Skeletal muscle tissue (tissue), 4 donors: ENCODE measurements around the gene AGPAT4. TPM values are rescaled to one million over a fixed set of nuclear protein-coding genes. Genes with fewer than 3 reads are reported as not detected.

Source experiments
- H3K27ac ChIP-seq: one replicate; pipeline ENCODE4 v1.7.0; 2013; ENCODE audit warnings: mild to moderate bottlenecking, low read depth, low read length, inconsistent platforms
- H3K27me3 ChIP-seq, 3 donors: one replicate each; pipeline ENCODE4 v1.7.0; 2013; ENCODE audit warnings: low read length in 3 of 3; ENCODE audit not compliant: control insufficient read depth in 3 of 3, insufficient read depth in 3 of 3
- H3K36me3 ChIP-seq, 3 donors: one replicate each; pipeline ENCODE4 v1.7.0; 2013; ENCODE audit warnings: low read length in 3 of 3; ENCODE audit not compliant: control insufficient read depth in 3 of 3, insufficient read depth in 3 of 3
- H3K4me1 ChIP-seq, 3 donors: one replicate each; pipeline ENCODE4 v1.7.0; 2013; ENCODE audit warnings: low read length in 3 of 3, mild to moderate bottlenecking in 3 of 3; ENCODE audit not compliant: control insufficient read depth in 3 of 3, insufficient read depth in 3 of 3
- H3K4me3 ChIP-seq, 3 donors: one replicate each; pipeline ENCODE4 v1.7.0; 2013; ENCODE audit warnings: low read length in 3 of 3
- H3K9ac ChIP-seq, 3 donors: one replicate each; pipeline ENCODE4 v1.7.0; 2013; ENCODE audit warnings: low read length in 3 of 3, mild to moderate bottlenecking in 3 of 3, moderate library complexity in 2 of 3, low read depth in 1 of 3
- H3K9me3 ChIP-seq, 3 donors: one replicate each; pipeline ENCODE4 v1.7.0; 2013; ENCODE audit warnings: low read length in 3 of 3; ENCODE audit not compliant: control insufficient read depth in 3 of 3
- total RNA-seq: library from RNA; depleted of rRNA; stranded (reverse); fragments of >200 nt; gene quantifications from one replicate; pipeline ENCODE4 v1.2.3, GENCODE V29; 2014
- donor health status: Osteomylitis.

The AGPAT4 gene
- total RNA-seq, 1 donor from 2014 or later = 18.3 TPM

DNA sequence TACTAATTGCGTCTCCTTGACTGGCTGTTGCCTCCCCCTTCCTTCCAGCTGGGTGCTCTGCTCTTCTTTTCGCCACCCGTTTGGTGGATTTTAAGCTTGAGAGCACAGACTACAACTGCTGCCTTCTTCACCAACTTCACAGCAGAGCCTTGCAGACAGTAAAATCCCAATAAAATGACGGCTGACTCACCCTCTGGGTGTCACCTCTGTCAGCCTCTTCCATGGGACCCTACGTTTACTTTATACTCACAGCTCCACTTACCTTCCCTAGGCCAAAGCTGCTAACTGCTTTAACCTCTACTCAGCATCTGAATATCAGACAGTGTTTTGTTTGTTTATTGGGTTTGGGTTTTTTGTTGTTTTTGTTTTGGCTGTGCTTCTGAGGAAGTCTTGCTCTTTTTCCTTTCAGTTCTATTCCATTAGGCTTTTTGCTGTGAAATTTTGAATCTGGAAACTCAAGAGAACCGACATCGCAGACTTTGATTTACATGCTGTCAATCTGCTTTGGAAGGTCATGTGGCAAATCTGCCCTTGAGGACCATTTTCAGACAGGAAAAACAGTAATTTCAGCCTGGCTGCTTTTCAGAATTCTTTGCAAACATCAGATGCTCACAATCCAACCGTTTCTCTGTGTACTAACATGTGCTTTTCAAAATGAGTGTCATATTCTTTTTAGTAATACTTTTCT lies 2.4 kb downstream of the AGPAT4 start:
- peaks cover 0 to 12% (median 8%) of the 10 kb centered on the region in 3 donors for H3K27me3 ChIP-seq
- H3K9me3 ChIP-seq = no peaks in the 10 kb centered on the region
- H3K4me3 ChIP-seq = no peak overlapping the region
- H3K36me3 ChIP-seq = no peaks in the 10 kb centered on the region
- H3K4me1 ChIP-seq = peaks cover 0 to 7% (median 5%) of the 10 kb centered on the region in 3 donors
- no peak overlapping the region for H3K9ac ChIP-seq
- no peak overlapping the region for H3K27ac ChIP-seq

DNA sequence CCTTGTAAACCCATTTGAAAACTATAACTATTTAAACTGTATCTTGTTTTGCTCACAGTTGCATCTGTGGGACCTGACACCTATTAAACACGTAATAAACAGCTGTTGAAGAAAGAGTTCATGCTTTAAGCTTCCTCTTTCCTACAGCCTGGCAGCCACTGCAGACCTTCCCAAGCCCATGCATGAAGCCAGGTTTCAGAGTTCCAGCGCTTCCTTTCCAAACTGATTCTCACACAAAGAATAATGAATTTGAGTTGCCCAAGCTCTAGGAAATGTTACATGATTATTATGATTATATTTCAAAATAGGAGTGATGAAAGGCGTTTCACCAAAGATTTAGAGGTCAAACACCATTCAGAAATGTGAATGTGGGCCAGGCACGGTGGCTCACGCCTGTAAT lies 3.7 kb downstream of the AGPAT4 start:
- H3K27ac ChIP-seq = no peak overlapping the region
- no peaks in the 10 kb centered on the region for H3K9me3 ChIP-seq
- no peak overlapping the region for H3K9ac ChIP-seq
- H3K36me3 ChIP-seq = no peaks in the 10 kb centered on the region
- no peak overlapping the region for H3K4me3 ChIP-seq
- peaks cover 0 to 7% (median 5%) of the 10 kb centered on the region in 3 donors for H3K4me1 ChIP-seq
- peaks cover 0 to 8% (median 5%) of the 10 kb centered on the region in 3 donors for H3K27me3 ChIP-seq

DNA sequence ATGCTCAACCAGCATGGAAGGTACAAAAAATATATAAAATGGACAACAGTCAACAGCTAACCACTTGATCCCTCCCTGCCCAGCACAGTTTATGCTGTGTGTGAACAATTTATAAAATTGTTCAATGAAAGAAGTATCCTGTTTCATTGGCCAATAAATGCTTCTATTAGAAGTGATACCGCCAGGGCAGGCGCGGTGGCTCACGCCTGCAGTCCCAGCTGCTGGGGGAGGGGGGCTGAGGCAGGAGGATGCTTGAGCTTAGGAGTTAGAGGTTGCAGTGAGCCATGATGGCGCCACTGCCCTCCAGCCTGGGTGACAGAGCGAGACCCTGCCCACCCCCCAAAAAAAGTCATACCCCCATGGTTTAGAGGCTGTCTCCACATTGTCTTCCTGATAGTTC lies 4.6 kb downstream of the AGPAT4 start:
- no peaks in the 10 kb centered on the region for H3K36me3 ChIP-seq
- no peak overlapping the region for H3K4me3 ChIP-seq
- no peak overlapping the region for H3K27ac ChIP-seq
- no peaks in the 10 kb centered on the region for H3K9me3 ChIP-seq
- H3K9ac ChIP-seq = no peak overlapping the region
- H3K4me1 ChIP-seq = peaks cover 0 to 4% (median 2%) of the 10 kb centered on the region in 3 donors
- H3K27me3 ChIP-seq = peaks cover 0 to 5% (median 4%) of the 10 kb centered on the region in 3 donors

DNA sequence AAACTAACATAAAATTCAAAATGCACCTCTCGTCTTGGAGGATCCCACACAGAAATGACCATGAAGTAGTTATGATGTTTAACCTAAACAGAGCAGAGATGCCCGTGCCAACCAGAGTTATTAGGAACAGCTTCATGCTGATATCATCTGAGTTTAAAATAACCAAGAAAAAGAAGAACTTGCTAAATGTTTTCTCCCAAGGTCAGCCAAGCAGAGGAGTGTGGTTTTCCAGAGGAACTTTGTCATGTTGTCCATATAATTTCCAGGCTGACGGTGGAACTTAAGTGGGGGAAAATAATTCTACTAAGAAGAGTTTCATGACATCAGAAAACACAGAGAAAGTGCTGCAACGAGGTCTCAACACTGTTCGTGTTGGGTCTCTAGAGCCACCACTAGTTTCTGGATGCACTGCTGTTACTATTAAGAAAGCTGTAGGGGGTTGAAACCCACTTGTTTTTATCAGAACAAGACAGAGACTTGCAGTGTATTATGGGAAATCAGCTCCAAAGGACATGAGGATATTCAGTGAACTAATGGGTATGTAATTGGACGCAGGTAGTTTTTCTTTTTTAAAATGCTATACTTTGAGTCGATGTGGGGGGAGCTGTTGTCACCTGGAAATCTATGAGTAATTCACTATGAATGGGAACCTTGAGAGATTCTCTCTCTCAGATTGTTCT lies 5.2 kb downstream of the AGPAT4 start:
- H3K27me3 ChIP-seq = peaks cover 0 to 5% (median 0%) of the 10 kb centered on the region in 3 donors
- H3K27ac ChIP-seq = no peak overlapping the region
- H3K4me1 ChIP-seq = peaks cover 0 to 4% (median 2%) of the 10 kb centered on the region in 3 donors
- H3K36me3 ChIP-seq = no peaks in the 10 kb centered on the region
- no peaks in the 10 kb centered on the region for H3K9me3 ChIP-seq
- H3K9ac ChIP-seq = no peak overlapping the region
- no peak overlapping the region for H3K4me3 ChIP-seq

DNA sequence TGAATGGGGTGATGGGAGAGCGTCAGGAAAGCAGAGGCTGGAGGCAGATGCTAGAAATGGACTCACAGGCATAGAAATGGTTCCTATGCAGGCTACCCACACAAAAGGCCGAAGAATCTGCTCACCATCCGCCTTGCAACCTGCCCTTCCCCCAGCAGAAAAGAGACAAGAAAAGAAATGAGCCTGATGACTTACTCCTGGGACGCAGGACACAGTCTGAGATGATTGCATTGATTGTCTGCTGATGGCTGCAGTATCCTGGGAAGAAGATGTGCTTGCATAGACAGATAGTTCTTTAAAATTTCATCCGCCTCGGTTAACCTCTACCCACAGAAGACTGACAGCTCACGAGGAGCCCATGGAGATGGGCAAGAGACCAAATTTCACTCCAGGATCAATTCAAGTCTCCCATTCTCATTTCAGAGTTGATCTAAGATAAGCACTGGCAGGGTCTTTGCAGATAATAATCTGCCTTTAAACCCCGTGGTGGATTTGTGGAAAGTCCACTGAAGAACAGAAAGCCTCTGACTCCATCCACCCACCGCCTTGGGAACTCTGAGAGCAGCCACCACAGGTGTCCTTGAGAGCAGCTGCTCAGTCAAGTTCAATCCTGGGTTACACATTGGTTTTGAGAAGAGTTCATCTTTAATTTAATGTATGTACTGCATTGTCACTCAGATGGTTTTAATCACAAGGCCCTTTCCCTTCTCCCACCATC lies 7.2 kb downstream of the AGPAT4 start:
- Histone ChIP-seq H3K4me3 (no peak overlapping the region), H3K9me3 (no peaks in the 10 kb centered on the region), H3K36me3 (no peaks in the 10 kb centered on the region), H3K27me3 (no peaks in the 10 kb centered on the region), H3K4me1 (no peaks in the 10 kb centered on the region), H3K9ac (no peak overlapping the region), H3K27ac (no peak overlapping the region)

DNA sequence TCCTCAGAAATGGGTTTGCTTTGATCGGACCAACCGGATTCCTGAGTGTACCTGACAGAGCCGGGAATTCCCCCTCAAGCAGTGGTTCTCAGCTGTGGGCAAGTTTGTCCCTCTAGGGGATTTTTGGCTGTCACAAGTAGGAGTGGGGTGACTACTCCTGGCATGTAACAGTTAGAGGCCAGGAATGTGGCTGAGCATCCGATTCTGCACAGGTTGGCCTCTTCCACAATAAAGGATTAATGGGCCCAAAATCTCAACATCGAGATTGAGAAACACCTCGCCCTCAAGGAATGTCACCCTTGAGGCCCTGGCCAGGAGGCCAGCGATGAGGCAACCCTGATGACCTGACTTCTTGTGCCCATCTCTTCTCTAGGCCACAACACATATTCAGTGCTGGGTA lies 7.9 kb downstream of the AGPAT4 start:
- Histone ChIP-seq H3K9ac (no peak overlapping the region), H3K27ac (no peak overlapping the region), H3K36me3 (no peaks in the 10 kb centered on the region), H3K9me3 (no peaks in the 10 kb centered on the region), H3K4me1 (no peaks in the 10 kb centered on the region), H3K27me3 (no peaks in the 10 kb centered on the region), H3K4me3 (no peak overlapping the region)

DNA sequence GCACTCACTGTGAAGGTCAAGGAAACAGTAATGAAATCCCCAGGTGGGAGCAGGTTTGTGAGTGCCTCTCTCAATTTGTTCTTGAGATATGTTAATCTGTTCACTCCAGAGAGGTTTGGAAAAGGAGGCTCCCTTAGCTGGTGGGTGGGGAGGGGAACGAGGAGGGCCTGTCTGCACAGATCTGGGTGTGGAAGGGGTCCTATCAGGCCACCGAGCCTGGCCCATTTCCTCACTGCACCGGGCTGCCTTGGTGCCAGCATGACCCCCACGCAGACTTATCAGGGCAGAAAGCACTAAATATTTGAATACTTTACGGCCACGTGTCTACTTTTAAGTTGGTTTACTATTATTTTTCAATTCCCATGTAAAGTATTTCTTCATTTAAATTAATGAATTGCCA lies 8.3 kb downstream of the AGPAT4 start:
- Histone ChIP-seq H3K27ac (no peak overlapping the region), H3K9me3 (no peaks in the 10 kb centered on the region), H3K9ac (no peak overlapping the region), H3K36me3 (no peaks in the 10 kb centered on the region), H3K4me3 (no peak overlapping the region), H3K27me3 (no peaks in the 10 kb centered on the region), H3K4me1 (no peaks in the 10 kb centered on the region)

DNA sequence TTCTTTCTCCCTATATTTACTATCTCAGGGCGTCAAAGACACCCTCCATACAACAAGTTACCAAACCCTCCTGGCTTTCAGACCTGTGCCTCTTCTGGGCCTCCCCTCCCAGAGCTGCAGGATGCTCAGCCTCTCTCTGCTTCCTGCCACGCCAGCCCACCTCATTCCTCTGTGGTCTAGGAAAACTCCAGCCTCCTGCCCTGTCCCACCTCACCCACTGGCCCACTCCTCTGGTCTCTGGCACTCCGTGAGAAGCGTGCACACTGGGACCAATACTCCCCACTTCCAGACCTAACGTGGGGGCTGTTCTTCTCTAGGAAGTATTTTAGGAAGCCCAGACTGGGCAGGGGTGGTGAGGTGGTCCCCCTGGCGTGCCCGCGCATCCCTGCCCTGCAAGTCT lies 9.7 kb downstream of the AGPAT4 start:
- Histone ChIP-seq H3K9ac (no peak overlapping the region), H3K27ac (no peak overlapping the region), H3K36me3 (no peaks in the 10 kb centered on the region), H3K9me3 (no peaks in the 10 kb centered on the region), H3K4me1 (no peaks in the 10 kb centered on the region), H3K4me3 (no peak overlapping the region), H3K27me3 (no peaks in the 10 kb centered on the region)

DNA sequence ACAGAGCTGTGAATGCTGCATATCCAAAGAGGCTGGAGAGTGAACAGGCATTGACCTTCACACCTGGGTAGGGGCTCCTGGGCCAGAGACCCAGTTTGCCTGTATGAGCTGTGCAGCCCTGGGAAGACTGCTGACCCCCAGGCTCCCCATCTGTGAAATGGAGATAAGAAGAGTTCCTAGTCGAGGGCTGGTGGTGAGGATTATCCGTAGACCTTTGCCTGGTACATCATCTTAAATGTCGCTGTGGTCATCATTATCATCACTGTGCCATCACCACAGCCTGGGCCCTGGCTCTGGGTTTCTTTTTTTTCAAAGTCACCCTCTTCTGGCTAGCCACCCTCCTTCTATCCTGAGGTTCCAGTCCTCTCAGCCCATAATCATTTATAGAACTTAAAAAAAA lies 12.0 kb downstream of the AGPAT4 start:
- Histone ChIP-seq H3K9me3 (no peaks in the 10 kb centered on the region), H3K27me3 (no peaks in the 10 kb centered on the region), H3K4me3 (no peak overlapping the region), H3K4me1 (no peaks in the 10 kb centered on the region), H3K27ac (no peak overlapping the region), H3K9ac (no peak overlapping the region), H3K36me3 (no peaks in the 10 kb centered on the region)

DNA sequence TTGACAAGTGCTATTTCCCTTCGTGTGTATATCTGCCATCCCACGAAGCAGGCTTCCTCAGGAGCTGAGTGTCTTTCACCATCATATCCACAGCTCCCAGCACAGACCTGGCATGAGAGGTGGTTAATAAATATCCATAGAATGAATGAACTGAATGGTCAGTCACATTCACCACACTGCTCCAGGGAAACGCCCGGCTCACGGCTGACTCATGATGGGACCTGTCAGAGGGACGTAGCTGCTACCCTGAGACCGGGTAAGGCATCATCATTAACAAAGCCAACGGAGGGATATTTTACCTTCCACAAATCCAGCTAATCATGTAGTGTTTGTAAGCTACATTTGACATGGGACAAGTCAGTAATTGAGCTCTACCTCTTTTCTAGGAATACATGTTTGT lies 12.5 kb downstream of the AGPAT4 start:
- Histone ChIP-seq H3K9me3 (no peaks in the 10 kb centered on the region), H3K36me3 (no peaks in the 10 kb centered on the region), H3K4me1 (no peaks in the 10 kb centered on the region), H3K9ac (no peak overlapping the region), H3K27me3 (no peaks in the 10 kb centered on the region), H3K4me3 (no peak overlapping the region), H3K27ac (no peak overlapping the region)
